Brain microvascular endothelial cell (primary cell): ENCODE measurements around the gene AHDC1.

ENCODE experiments used
- DNase-seq: peaks from one replicate; pipeline ENCODE4 v3.0.0-alpha.2; 2020
- H3K27ac ChIP-seq: fragments of 250-450 bp; sonication (Bioruptor Pico); 2 replicates; pipeline ENCODE4 v1.5.1; 2020; ENCODE audit warnings: mild to moderate bottlenecking, moderate library complexity
- H3K27me3 ChIP-seq: fragments of 250-450 bp; sonication (Bioruptor Pico); replicated peaks from 2 replicates; pipeline ENCODE4 v1.5.1; 2020; ENCODE audit warnings: mild to moderate bottlenecking
- H3K36me3 ChIP-seq: fragments of 250-450 bp; sonication (Bioruptor Pico); replicated peaks from 2 replicates; pipeline ENCODE4 v1.5.1; 2020; ENCODE audit warnings: mild to moderate bottlenecking
- H3K4me3 ChIP-seq: 2 replicates; pipeline ENCODE4 v1.5.1; 2011; ENCODE audit warnings: low read depth, mild to moderate bottlenecking, control low read depth, low read length, moderate library complexity
- CTCF ChIP-seq: IDR thresholded peaks from 2 replicates; pipeline ENCODE4 v1.5.1; 2011; ENCODE audit warnings: low read depth, mild to moderate bottlenecking, moderate library complexity, low read length, control low read depth, inconsistent platforms; ENCODE audit errors: missing control alignments
- in situ Hi-C: cut with HindIII; loops from 2 replicates; pipeline ENCODE4 v1.10.0; 2017; ENCODE audit warnings: low sequenced_read_pairs, low pct_ligation_motif_present

The AHDC1 gene

GRCh38 chr1:27591622-27592021 lies 12.3 kb downstream of the AHDC1 start:
- Histone ChIP-seq H3K27ac (no peak overlapping the region), H3K4me3 (no peak overlapping the region), H3K36me3 (peaks cover 3% of the 10 kb centered on the region), H3K27me3 (no peaks in the 10 kb centered on the region)
- TF ChIP-seq CTCF, result no peak
- in situ Hi-C loops, result no loop called here
- DNase-seq, result no peak

- Histone ChIP-seq H3K36me3 (peaks cover 3% of the 10 kb centered on the region), H3K4me3 (no peak overlapping the region), H3K27me3 (no peaks in the 10 kb centered on the region), H3K27ac (no peak overlapping the region)
- in situ Hi-C loops, result no loop called here
- no peak for TF ChIP-seq CTCF
- DNase-seq, result no peak
Observed at GRCh38 chr1:27590917-27591508, 12.9 kb downstream of the AHDC1 start.

GRCh38 chr1:27589841-27590426 lies 14.0 kb downstream of the AHDC1 start:
- in situ Hi-C loops, result no loop called here
- no peak for DNase-seq
- no peak overlapping the region for H3K4me3 ChIP-seq
- TF ChIP-seq CTCF, result no peak
- H3K36me3 ChIP-seq, result peaks cover 3% of the 10 kb centered on the region
- H3K27ac ChIP-seq, result no peak overlapping the region
- H3K27me3 ChIP-seq, result no peaks in the 10 kb centered on the region

- H3K27ac ChIP-seq, result no peak overlapping the region
- no peak overlapping the region for H3K4me3 ChIP-seq
- no peak for TF ChIP-seq CTCF
- in situ Hi-C loops, result no loop called here
- H3K36me3 ChIP-seq, result peaks cover 3% of the 10 kb centered on the region
- no peak for DNase-seq
- H3K27me3 ChIP-seq, result no peaks in the 10 kb centered on the region
Observed at GRCh38 chr1:27589441-27589840, 14.5 kb downstream of the AHDC1 start.

- in situ Hi-C loops, result no loop called here
- Histone ChIP-seq H3K4me3 (no peak overlapping the region), H3K27me3 (no peaks in the 10 kb centered on the region), H3K36me3 (peaks cover 3% of the 10 kb centered on the region), H3K27ac (no peak overlapping the region)
- TF ChIP-seq CTCF, result no peak
- no peak for DNase-seq
Observed at GRCh38 chr1:27588256-27589232, 15.4 kb downstream of the AHDC1 start.
